GM18499 (cell line): ENCODE measurements around the gene OLFM2.
"Not testable (repeated sequence)": the region's sequence is repeated elsewhere in the genome, so short reads cannot be mapped to it uniquely, and the experiment has no call there.

Source experiments
- ATAC-seq: cut with Tn5 transposase; IDR thresholded peaks from one replicate; pipeline ENCODE4 v1.9.1; 2021; ENCODE audit warnings: moderate number of reproducible peaks; ENCODE audit not compliant: insufficient read depth, unreplicated experiment

The OLFM2 gene

DNA sequence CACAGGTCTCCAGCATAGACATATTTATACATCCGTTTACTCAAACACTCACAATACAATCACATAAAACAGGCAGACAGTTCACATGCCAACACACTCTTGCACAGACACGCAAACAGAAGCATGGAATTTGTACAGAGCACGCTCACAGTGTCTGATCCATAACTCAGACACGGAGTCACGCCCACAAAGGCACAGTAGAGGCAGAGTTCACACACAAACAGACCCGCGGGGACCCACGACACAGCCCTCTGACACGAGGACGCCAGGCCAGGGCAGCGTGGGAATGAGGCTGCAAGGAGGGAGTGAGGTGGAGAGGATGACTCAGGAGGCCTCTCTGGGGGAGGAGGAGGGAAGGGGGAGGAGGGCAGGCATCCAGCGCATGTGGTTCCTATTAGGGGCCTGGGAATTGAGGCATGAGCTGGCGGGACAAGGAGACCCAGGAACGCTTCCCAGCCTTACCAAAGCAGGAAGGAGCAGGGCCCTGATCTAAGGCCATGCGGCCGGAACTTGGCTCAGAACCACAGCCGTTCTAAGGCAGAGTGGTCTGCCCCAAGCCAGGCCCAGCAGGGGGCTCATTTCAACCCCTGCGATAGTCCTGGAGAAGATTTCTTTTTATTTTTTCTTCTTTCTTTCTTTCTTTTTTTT lies 9.1 kb upstream of the OLFM2 start:
- no peak for ATAC-seq

DNA sequence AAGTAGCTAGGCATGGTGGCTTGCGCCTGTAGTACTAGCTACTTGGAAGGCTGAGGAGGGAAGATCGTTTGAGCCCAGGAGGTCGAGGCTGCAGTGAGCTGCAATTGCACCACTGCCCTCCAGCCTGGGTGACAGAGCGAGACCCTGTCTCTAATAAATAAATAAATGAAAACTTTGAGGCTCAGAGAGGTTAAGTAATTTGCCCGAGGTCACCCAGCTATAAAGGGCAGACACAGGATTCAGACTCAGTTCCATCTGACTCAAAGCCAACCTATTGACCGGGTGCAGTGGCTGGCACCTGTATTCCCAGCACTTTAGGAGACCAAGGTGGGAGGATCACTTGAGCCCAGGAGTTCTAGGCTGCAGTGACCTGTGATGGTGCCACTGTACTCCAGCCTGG lies 7.4 kb upstream of the OLFM2 start:
- ATAC-seq = no peak

DNA sequence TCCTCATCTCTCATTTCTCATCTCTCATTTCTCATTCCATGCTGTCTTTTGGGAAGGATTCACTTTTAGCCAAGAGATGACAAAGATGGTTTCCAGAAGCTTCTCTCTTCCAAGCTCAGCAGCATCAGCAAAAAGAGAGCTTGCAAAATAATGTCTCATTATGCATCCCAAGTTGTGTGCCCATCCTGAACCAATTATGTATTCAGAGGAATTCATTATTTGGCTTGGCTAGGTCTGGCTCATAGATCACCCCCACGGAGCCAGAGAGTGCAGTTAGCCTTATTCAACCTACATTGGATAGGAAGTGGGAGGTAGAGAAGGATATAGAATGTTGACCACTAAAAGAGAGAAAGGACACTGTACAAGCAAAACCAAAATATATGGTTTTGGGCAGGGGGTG lies 5.4 kb upstream of the OLFM2 start:
- no peak for ATAC-seq

DNA sequence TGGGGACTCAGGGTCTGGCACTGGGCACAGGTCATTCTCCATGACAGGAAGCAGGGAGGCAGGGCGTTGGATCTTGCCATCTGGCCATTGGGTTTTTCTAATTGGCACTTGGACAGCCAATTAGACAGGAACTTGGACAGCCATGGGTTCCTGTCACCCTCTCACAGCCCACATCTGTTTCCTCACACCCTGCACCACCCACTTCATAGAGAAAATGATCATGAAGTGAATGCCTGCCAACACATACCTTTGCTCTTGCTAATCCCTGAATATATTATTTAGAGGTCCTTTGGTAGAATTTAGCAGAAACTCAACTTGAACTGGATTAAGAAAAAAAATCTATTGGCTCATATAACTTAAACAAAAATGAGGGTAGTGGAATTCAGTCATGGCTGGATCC lies 4.9 kb upstream of the OLFM2 start:
- no peak for ATAC-seq

DNA sequence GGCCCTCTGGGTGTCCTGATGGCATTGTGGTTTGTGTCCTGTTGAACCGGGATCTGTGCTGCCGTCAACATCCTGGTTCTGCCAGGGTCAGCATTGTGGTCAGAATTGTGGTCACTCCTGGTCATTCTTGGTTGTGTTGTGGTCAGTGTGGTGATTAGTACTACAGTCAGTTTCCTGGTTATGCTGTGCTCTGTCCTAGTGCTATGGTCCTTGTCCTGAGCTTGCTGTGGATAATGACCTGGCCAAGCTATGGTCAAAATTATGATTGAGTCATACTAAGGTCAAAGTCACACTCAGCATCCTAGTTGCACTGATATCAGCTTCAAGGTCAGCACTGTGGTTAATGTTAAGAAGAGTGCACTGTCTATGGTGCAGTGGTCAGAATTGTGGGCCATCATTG lies 4.5 kb upstream of the OLFM2 start:
- no peak for ATAC-seq

DNA sequence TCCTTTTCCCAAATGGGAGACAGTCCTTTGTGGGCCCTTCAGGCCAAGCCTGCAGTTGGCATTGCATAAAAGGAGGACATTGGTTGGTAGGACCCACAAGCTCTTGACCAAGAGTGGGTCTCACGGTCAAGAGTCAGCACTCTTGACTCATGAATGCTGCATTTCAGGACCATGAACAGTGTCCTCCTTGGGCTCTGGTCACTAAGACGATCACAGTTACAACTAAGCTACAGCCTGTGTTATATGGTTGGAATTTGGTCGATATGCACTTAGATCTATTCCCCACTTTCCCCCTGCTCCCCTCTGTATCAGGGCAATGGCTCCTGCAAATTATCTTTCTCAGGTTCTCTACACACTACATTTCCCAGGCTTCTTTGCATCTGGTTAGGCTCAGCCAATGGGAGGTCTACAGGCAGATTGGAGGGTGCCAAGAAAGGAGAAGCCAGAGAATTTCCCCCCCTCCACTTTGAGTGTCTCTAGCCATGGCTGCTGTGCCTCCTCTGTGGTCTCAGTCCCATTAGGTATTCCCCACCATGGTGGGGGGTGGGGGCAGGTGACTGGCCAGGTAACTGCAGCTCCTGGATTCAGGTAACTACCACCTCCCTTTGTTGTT lies 3.1 kb upstream of the OLFM2 start:
- ATAC-seq = no peak

DNA sequence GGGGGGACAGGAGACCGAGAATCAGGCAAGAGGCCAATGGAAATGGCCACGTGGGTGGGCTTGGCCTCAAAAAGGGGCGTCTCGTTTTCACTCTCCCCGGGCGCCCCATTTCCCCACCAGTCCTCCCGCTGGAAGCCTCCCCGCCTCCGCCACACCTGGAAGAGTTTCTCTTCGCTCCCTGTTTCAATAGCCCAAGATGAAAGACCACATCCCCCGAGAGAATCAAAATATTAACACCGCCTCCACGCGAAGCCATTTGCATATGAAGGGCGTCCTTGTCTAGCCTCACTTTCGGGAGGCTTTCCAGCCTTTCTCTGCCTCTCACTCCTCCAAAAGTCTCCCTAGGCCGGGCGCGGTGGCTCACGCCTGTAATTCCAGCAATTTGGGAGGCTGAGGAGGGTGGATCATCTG lies 691 bp upstream of the OLFM2 start:
- no peak for ATAC-seq

DNA sequence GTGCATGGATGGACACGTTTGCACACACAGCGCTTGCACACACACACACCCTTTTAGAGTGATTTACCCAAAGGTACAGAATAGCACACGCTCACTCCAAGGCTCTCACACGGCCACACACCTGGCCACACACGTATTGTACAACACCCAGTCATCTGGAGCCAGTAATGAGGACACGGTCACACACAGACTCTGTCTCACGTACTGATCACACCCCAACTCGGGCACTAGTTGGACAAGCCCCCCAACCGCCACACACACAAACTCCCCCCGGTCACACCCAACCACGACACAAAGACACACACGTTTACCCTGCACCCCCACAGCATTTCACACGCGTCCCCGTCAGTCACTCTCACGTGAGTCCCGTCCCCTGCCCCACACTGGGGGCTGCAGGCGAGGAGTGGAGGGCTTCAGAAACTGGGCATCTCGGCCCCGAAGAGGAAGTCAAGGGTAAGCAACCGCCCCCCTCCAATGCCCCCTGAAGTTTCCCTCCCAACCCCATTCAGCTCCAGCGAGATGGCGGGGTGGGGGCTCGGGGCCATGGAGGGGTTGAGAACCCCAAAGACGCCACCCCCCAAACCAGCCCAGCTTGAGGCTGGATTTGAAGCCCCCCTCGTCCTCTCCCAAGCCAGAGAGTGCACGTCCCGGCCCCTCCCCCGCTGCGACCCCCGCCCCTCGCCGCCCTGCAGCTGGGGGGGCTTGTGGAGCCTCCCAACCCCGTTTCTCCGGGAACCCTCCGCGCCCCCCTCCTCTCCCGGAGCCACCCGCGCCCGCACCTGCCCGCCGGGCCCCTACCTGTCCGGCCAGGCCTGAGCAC lies 599 bp downstream of the OLFM2 start:
- ATAC-seq = no peak

DNA sequence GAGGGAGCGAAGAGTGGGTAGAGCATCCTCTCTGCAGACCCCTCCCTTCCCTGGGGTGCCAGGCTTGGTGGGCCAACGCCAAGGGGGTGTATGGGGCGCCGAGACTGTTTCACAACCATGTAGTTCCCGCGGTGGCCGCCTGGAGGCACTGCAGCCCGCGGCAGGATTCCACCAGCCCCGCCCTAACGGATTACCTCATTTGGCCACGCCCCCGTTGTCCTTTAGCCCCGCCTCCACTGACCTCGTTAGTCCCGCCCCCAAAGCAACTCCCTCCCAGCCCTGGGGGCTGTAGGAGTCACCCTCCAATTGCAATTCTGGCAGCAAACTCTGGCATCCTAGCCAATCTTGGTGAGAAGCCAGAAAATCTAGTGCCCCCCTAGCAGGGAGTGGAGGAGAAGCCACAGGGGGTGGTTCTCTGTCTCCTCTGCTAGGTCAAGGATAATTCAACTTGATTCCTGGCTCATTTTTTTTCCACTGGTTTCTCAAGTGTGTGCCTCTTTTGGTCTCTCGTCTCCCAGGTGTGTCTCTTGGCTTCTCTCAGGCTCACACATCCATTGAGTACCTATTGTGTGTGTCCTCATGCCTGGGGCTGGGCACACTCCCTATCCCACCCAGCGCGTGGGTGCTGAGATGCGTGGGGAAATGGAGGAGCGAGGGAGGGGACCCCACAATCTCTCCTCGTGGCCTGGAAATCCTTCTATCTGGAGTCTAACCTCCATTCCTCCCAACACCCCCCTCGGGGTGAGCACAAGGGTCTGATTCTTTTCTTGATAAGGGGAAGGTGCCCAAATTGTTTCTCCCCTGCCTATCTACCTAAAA lies 2.0 kb downstream of the OLFM2 start:
- ATAC-seq = no peak

DNA sequence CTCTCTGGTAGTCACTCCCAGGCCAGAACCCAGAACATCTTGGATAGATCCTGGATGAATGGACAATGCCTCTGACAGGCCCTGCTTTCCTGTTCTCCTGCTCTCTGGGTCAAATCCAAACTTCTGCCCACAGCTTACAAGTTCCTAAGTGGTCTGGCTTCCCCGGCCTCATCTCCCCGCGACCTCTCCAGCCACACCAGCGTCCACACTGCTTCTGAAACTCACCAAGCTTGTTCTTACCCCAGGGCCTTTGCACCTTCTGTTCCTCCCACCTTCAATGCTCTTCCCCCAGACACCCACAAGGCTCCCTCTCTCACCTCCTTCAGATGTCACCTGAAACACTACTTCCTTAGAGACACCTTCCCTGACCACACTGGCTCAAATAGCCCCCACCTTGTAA lies 3.5 kb downstream of the OLFM2 start:
- no peak for ATAC-seq

DNA sequence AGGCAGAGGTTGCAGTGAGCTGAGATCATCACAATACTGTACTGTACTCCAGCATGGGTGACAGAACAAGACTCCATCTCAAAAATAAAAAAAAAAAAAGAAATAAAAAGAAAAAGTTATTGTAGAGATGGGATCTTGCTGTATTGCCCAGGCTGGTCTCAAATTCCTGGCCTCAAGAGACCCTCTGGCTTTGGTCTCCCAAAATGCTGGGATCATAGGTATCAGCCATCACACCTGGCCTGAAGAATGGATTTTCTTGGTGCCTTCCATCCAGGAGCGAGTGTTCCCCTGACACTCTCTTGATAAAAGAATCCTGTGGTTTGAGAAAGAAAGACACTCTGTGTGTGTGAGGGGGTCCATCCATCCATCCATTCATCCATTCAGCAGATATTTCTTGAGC lies 4.7 kb downstream of the OLFM2 start:
- no peak for ATAC-seq

DNA sequence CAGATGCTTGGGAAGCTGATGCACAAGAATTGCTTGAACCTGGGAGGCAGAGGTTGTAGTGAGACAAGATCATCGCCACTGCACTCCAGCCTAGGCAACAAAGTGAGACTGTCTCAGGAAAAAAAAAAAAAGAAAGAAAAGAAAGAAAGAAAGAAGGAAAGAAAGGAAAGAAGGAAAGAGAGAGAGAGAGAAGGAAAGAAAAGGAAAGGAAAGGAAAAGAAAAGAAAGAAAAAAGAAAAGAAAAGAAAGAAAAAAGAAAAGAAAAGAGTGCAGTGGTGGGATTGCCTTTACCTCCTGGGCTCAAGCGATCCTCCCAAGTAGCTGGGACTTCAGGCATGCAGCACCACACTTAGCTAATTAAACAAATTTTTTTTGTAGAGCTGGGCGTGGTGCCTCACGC lies 12.9 kb downstream of the OLFM2 start:
- no peak for ATAC-seq

DNA sequence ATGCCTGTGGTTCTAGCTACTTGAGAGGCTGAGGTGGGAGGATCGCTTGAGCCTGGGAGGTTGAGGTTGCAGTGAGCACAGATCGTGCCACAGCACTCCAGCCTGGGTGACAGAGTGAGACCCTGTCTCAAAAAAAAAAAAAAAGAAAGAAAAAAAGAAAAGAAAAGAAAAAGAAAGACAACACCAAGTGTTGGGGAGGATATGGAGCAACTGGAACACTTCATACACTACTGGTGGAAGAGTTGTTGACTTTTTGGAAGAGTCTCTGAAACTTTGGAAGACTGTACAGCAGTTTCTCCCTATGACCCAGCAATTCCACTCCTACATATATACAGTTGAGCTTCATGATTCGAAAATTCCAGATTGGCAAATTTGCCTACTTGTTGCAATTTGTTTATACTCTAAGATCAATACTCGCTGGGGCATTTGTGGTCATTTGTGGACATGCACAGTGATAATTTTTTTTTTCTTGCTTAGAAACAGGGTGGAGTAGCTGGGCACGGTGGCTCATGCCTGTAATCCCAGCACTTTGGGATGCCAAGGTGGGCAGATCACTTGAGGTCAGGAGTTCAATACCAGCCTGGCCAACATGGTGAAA lies 13.4 kb downstream of the OLFM2 start:
- ATAC-seq = not testable (repeated sequence)

DNA sequence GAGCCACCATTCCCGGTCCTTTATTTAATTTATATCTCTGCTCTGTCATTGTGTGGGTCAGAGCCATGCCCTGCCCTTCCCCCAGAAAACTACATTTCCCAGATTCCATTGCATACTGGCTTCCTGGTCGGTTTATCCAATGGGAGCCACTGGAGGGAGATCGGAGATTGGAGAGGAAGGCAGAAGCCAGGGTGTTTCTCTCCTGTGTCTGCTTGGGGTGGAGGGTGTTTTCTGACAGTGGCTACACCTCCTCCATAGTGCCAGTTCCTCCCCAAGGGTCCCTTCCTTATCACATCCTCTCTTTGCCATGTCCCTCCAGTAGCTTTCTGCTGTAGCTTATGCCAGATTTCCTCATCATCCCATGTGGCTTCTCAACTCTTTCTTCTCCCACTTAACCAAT lies 19.0 kb downstream of the OLFM2 start:
- ATAC-seq = no peak

DNA sequence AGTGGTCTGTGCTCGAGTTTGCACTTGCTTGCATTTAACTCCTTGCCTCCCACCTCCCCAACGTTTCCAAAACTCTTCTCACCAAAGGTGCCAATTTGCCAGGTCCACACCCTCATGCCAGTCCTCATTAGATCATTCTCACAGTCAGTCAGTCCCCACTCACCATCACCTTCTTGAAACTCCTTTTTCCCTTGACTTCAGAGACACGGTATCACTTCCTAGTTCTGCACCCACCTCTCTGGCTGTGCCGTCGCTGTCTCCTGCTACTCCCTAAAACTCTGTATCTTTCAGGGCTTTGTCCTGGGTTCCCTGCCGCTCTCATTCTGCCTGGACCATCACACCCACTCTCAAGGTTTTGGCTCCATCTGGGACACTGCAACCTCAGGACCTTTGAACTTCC lies 19.6 kb downstream of the OLFM2 start:
- ATAC-seq = no peak

DNA sequence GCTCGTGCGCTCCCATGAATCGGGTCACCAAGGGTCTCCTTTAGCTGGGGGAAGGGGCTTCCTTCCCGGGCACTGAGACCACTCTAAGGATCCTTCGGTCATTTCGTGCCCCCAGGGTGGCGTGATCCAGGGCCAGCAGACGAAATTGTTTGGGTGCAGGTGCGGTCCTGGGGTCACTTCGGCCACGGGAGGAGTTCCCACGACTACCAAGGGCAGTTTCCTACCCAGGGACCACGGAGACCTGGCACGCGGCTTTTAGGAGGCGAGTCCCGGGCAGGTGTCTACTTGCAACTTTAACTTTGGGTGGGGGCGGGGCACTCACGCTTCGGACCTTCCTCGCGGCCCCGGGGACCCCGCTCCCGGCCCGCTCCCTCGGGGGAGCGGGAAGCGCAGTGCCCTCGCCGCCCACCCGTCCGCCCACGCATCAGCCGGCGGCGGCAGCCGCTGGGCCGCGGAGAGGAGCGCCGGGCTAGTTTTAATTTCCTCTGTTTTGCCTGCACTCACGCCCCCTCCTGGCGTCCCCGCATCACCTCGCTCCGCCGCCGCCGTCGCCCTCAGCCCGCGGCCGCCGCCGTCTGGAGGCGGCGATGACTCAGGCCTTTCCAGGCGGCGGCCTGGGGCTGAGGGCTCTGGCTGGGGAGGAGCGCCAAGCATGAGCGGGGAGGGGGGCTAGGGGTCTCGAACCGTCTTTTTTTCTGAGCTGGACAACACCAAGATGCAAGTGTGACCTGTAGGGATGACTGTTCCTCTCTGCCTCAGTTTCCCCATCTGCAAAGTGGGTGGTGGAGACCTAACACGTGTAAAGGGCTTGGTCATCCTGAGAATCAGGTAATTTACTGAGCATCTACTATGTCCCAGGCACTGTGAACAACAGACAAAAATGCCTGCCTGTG lies 21.8 kb downstream of the OLFM2 start:
- ATAC-seq = no peak

DNA sequence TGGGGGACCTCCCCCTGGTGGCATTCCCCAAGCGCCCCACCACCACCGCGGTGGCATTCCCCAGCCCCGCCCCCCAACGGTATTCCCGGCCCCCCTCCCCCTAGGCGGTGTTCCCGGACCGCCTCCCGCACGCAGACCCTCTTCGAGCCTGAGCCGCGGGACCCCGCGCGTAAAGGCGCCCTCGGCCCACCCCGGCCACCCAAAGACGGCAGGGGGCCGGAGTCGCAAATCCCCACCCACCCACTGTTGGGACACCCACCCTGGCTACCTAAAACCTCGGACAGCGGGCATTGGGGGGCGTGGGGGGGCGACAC lies 22.4 kb downstream of the OLFM2 start:
- ATAC-seq = no peak

DNA sequence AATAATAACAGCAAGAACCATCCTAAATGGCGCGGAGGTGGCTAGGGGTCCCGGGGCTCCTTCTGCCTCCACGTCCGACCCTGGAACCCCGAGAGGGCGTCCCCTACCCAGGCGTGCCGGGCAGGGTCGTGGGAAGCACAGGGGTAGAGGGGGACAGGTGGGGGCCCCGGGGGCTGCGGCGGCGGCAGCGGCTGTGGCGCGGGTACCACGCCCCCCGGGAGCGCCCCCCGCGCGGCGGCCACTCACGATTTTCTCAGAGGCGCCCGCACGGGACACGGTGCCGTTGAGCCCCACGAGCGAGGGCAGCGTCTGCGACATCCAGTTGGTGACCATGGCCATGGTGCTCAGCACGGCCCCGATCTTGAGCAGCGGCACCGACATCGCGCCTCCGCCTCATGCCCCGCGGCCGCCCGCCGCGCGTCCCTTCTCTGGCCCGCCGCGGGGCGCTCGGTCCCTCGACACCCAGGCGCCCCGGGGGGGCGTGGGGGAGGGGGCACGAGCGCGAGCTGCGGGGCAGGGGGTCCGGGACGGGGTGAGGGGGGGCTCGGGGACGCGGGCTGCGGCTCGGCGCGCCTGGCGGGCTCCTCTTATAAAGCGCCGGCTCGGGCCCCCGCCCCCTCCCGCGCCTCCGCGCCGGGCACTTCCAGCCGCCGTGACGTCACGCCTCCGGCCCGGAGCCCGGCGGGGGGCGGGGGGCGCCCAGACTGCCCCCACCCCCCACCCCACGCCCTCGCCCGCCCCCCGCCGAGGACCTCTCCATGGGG lies 22.9 kb downstream of the OLFM2 start:
- no peak for ATAC-seq
